ENCODE results near the gene TRPM4. TPM values are rescaled to one million over a fixed set of nuclear protein-coding genes. Genes with fewer than 3 reads are reported as not detected.
A peak's percentile ranks its signal among the peaks of the same experiment; 100 is the strongest.
"Not testable (repeated sequence)": the region's sequence is repeated elsewhere in the genome, so short reads cannot be mapped to it uniquely, and the experiment has no call there.

The TRPM4 gene
- total RNA-seq, 1 donor, result 15.9 TPM

DNA sequence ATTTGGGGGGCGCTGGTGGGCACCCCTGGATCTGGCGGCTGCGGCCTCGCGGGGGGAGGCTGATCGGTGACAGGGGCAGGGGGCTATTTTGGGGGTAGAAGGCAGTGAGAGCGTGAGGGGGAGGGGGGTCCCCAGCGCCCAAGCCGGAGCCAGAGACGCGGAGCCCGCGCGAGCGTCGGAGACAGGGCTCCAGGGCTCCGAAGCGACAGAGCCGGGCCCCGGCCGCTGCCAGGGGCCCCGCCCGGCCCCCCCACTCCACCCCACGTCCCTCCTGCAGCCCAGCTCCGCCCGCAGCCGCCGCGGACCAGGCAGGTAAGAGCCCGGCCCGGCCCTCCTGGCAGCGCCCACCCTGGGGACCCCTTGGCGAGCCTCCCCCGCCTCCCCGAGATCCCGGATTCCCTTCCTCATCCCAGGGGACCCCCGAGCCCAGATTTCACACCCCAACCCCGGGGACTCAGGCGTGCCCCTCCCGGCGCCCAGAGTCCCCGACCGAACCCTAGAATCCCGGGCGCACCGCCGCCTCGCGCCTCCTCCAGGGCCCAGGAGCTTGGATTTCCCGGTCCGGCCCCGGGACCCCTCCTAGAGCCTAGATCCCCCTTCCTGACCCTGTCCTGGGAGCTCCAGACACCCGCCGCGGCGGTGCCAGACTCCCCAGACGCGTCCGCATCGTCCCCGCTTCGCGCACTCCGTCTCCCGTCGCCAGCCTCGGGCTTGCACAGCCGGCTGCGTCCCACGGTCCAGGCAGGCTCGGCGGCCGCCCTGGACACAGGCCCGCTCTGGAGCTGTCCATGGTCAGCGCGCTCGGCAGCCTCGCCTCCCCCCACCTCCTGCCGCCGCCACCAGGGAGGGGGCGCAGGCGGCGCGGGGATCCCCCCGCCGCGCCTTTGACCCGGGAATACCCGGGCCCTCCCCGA is 37.9 kb upstream of the TRPM4 start, which contains the start of gene PPFIA3:
TSS of gene PPFIA3 (plus strand) at position 134 of the 914 bp plus-strand sequence. CDS start 8,330 bp downstream, outside the sequence.
- TF ChIP-seq, protein P1, sequence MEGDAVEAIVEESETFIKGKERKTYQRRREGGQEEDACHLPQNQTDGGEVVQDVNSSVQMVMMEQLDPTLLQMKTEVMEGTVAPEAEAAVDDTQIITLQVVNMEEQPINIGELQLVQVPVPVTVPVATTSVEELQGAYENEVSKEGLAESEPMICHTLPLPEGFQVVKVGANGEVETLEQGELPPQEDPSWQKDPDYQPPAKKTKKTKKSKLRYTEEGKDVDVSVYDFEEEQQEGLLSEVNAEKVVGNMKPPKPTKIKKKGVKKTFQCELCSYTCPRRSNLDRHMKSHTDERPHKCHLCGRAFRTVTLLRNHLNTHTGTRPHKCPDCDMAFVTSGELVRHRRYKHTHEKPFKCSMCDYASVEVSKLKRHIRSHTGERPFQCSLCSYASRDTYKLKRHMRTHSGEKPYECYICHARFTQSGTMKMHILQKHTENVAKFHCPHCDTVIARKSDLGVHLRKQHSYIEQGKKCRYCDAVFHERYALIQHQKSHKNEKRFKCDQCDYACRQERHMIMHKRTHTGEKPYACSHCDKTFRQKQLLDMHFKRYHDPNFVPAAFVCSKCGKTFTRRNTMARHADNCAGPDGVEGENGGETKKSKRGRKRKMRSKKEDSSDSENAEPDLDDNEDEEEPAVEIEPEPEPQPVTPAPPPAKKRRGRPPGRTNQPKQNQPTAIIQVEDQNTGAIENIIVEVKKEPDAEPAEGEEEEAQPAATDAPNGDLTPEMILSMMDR (IDR thresholded peaks at IDR 0.05; ENCODE audit: extremely low read depth, low read depth, low read length), result no peak
- Histone ChIP-seq H3K4me2 (ENCODE audit: insufficient read depth, low read length) (peak within 1 kb of the TSS; percentile 89), H2AFZ (ENCODE audit: low read length) (peak within 1 kb of the TSS; percentile 86), H3K79me2 (ENCODE audit: insufficient read depth, low read length) (no peaks in the 10 kb centered on the region), H3K4me1 (ENCODE audit: insufficient read depth, low read length) (peaks cover 10% of the 10 kb centered on the region), H3K36me3 (ENCODE audit: insufficient read depth, low read length) (no peaks in the 10 kb centered on the region), H4K20me1 (ENCODE audit: insufficient read depth, low read length) (no peaks in the 10 kb centered on the region), H3K27ac (ENCODE audit: low read depth, low read length) (peak within 1 kb of the TSS; percentile 78), H3K9me3 (ENCODE audit: low read depth, low read length) (no peaks in the 10 kb centered on the region), H3K27me3 (ENCODE audit: insufficient read depth, low read length) (peaks cover 11% of the 10 kb centered on the region), H3K4me3 (ENCODE audit: insufficient read depth, low read length) (peak within 1 kb of the TSS; percentile 78)
- DNase-seq (ENCODE audit: insufficient read length, low spot score, missing footprints), result peak; percentile 98

DNA sequence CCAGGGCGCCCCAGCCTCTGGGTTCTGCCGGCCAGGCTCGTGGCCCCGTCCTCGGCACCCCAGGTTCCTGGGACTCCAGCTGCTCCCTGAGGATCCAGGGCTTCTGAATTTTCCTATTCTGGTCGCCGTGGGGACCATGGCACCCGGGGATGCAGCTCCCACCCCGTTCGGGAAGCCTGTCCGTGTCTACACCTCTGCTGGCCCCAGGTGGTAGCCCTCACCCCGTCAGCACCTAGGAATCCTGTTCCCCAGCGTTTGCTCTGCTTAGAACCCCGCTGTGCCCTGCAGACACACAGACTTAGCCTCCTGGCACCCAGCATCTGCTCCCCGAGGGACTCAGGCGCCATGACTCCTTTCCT is 37.3 kb upstream of the TRPM4 start:
- H3K4me3 ChIP-seq (ENCODE audit: insufficient read depth, low read length), result no peak overlapping the region
- peaks cover 10% of the 10 kb centered on the region for H3K4me1 ChIP-seq (ENCODE audit: insufficient read depth, low read length)
- no peaks in the 10 kb centered on the region for H3K79me2 ChIP-seq (ENCODE audit: insufficient read depth, low read length)
- no peaks in the 10 kb centered on the region for H3K9me3 ChIP-seq (ENCODE audit: low read depth, low read length)
- no peaks in the 10 kb centered on the region for H3K36me3 ChIP-seq (ENCODE audit: insufficient read depth, low read length)
- TF ChIP-seq, protein P1 (IDR thresholded peaks at IDR 0.05; ENCODE audit: extremely low read depth, low read depth, low read length), result no peak
- no peak overlapping the region for H3K27ac ChIP-seq (ENCODE audit: low read depth, low read length)
- H4K20me1 ChIP-seq (ENCODE audit: insufficient read depth, low read length), result no peaks in the 10 kb centered on the region
- no peak overlapping the region for H3K4me2 ChIP-seq (ENCODE audit: insufficient read depth, low read length)
- H3K27me3 ChIP-seq (ENCODE audit: insufficient read depth, low read length), result peaks cover 11% of the 10 kb centered on the region
- H2AFZ ChIP-seq (ENCODE audit: low read length), result no peak overlapping the region
- DNase-seq (ENCODE audit: insufficient read length, low spot score, missing footprints), result peak; percentile 58

DNA sequence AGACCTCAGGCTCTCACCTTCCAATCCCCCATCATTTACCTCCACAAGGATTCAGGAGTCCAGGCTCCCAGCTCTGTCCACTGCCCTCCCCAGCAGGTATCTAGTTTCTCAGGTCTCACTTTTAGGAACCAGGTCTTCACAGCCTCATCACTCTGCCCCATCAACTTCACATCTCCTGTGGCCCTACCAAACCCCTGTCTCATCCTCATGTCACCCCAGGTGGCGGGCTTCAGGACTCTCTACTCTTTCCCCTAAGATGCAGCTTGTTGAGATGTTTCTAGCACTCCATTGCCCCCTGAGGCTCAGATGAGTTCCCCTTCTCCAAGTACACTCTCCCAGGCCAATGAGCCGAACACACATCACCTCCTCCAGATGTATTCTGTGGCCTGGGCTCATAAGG is 36.7 kb upstream of the TRPM4 start:
- no peak overlapping the region for H3K27ac ChIP-seq (ENCODE audit: low read depth, low read length)
- peaks cover 10% of the 10 kb centered on the region for H3K4me1 ChIP-seq (ENCODE audit: insufficient read depth, low read length)
- no peaks in the 10 kb centered on the region for H4K20me1 ChIP-seq (ENCODE audit: insufficient read depth, low read length)
- H3K79me2 ChIP-seq (ENCODE audit: insufficient read depth, low read length), result no peaks in the 10 kb centered on the region
- H3K9me3 ChIP-seq (ENCODE audit: low read depth, low read length), result no peaks in the 10 kb centered on the region
- H3K27me3 ChIP-seq (ENCODE audit: insufficient read depth, low read length), result peaks cover 11% of the 10 kb centered on the region
- H3K4me3 ChIP-seq (ENCODE audit: insufficient read depth, low read length), result no peak overlapping the region
- H3K36me3 ChIP-seq (ENCODE audit: insufficient read depth, low read length), result no peaks in the 10 kb centered on the region
- no peak overlapping the region for H2AFZ ChIP-seq (ENCODE audit: low read length)
- TF ChIP-seq, protein P1 (IDR thresholded peaks at IDR 0.05; ENCODE audit: extremely low read depth, low read depth, low read length), result no peak
- peak; percentile 53 for DNase-seq (ENCODE audit: insufficient read length, low spot score, missing footprints)
- no peak overlapping the region for H3K4me2 ChIP-seq (ENCODE audit: insufficient read depth, low read length)

DNA sequence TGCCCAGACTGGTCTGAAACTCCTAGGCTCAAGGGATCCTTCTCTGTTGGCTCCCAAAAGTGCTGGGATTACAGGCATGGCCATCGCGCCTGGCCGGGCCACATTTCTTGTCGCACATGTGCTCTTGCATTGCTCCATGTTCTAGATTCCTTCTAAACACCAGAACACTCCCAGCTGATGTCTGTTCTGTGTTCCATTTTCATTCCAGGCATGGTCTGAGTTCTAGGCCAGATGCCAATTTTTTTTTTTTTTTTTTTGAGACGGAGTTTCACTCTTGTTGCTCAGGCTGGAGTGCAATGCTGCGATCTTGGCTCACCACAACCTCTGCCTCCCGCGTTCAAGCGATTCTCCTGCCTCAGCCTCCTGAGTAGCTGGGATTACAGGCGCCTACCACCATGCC is 35.8 kb upstream of the TRPM4 start:
- not testable (repeated sequence) for H4K20me1 ChIP-seq (ENCODE audit: insufficient read depth, low read length); H2AFZ ChIP-seq (ENCODE audit: low read length); H3K4me3 ChIP-seq (ENCODE audit: insufficient read depth, low read length); H3K4me2 ChIP-seq (ENCODE audit: insufficient read depth, low read length); H3K79me2 ChIP-seq (ENCODE audit: insufficient read depth, low read length); H3K27ac ChIP-seq (ENCODE audit: low read depth, low read length); H3K9me3 ChIP-seq (ENCODE audit: low read depth, low read length); H3K36me3 ChIP-seq (ENCODE audit: insufficient read depth, low read length)
- peak; percentile 15 for DNase-seq (ENCODE audit: insufficient read length, low spot score, missing footprints)
- Histone ChIP-seq H3K4me1 (ENCODE audit: insufficient read depth, low read length) (peaks cover 10% of the 10 kb centered on the region), H3K27me3 (ENCODE audit: insufficient read depth, low read length) (peaks cover 11% of the 10 kb centered on the region)

DNA sequence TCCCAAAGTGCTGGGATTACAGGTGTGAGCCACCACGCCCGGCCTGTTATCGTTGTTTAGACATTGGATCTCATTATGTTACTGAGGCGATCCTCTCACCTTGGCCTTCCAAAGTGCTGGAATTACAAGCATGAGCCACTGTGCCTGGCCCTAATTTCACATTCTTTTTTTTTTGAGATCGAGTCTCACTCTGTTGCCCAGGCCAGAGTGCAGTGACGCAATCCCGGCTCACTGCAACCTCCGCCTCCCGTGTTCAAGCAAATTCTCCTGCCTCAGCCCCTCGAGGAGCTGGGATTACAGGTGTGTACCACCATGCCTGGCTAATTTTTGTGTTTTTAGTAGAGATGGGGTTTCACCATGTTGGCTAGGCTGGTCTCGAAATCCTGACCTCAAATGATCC is 34.3 kb upstream of the TRPM4 start:
- H3K36me3 ChIP-seq (ENCODE audit: insufficient read depth, low read length); H3K27ac ChIP-seq (ENCODE audit: low read depth, low read length); H3K4me2 ChIP-seq (ENCODE audit: insufficient read depth, low read length); H3K9me3 ChIP-seq (ENCODE audit: low read depth, low read length); H3K4me3 ChIP-seq (ENCODE audit: insufficient read depth, low read length); H2AFZ ChIP-seq (ENCODE audit: low read length); H4K20me1 ChIP-seq (ENCODE audit: insufficient read depth, low read length); H3K79me2 ChIP-seq (ENCODE audit: insufficient read depth, low read length); DNase-seq (ENCODE audit: insufficient read length, low spot score, missing footprints): not testable (repeated sequence)
- Histone ChIP-seq H3K27me3 (ENCODE audit: insufficient read depth, low read length) (peaks cover 11% of the 10 kb centered on the region), H3K4me1 (ENCODE audit: insufficient read depth, low read length) (peaks cover 10% of the 10 kb centered on the region)

Data from osteoblast (primary cell).